HFF-Myc (cell line): Measurements from ENCODE around the gene CDK6.

Experiments used
- DNase-seq: peaks from one replicate; pipeline ENCODE4 v3.0.0-alpha.2; 2011; ENCODE audit warnings: low read depth; ENCODE audit errors: extremely low read depth
- H3K4me3 ChIP-seq: replicated peaks from 2 replicates; pipeline ENCODE4 v1.5.1; 2011; ENCODE audit warnings: low read depth, mild to moderate bottlenecking, control low read depth, low read length
- TF ChIP-seq, protein P1 (sequence below): IDR thresholded peaks from 2 replicates; pipeline ENCODE4 v1.5.1; 2012; ENCODE audit warnings: mild to moderate bottlenecking, low read depth, low read length, control low read depth; ENCODE audit errors: missing control alignments

CDK6 gene

GRCh38 chr7:92856436-92856835 lies 20.1 kb upstream of the CDK6 start:
- DNase-seq: no peak
- no peak overlapping the region for H3K4me3 ChIP-seq
- TF ChIP-seq, protein P1, sequence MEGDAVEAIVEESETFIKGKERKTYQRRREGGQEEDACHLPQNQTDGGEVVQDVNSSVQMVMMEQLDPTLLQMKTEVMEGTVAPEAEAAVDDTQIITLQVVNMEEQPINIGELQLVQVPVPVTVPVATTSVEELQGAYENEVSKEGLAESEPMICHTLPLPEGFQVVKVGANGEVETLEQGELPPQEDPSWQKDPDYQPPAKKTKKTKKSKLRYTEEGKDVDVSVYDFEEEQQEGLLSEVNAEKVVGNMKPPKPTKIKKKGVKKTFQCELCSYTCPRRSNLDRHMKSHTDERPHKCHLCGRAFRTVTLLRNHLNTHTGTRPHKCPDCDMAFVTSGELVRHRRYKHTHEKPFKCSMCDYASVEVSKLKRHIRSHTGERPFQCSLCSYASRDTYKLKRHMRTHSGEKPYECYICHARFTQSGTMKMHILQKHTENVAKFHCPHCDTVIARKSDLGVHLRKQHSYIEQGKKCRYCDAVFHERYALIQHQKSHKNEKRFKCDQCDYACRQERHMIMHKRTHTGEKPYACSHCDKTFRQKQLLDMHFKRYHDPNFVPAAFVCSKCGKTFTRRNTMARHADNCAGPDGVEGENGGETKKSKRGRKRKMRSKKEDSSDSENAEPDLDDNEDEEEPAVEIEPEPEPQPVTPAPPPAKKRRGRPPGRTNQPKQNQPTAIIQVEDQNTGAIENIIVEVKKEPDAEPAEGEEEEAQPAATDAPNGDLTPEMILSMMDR: no peak

DNA sequence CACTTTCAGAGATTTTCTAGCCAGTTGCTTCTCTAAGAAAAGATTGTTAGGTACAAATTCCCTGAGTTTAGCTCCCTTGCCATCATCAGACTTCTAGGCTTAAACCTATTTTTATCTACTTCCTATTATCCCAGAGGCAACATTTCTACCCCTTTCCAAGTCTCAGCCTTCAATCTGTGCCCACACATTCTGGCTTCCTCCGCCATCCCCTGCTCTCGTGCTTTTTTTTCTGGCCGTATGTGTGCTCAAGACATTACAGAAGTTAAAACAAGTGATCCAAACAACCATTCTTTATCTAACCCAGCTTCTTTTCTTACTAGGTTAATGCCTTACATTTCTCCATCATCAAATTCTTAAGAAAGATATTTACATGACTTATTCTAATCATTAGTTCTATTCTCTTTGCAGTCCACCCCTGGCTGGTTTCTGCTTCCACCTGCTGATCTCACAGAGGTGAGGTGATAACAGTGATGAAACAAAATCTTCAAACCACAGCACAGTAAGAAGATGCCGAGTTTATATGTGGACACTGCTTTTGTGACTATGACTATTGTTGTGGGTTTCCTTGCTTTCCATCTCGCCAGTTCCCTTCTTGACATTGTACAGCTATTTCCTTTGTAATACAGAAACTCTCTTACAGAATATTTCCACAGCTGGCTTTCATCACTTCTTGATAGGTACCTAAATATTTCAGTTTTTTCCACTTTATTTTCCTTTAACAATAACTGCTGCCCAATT lies 18.3 kb upstream of the CDK6 start:
- TF ChIP-seq, protein P1: no peak
- DNase-seq: no peak
- no peak overlapping the region for H3K4me3 ChIP-seq

GRCh38 chr7:92851732-92852131 lies 15.4 kb upstream of the CDK6 start:
- TF ChIP-seq, protein P1: no peak
- no peak for DNase-seq
- H3K4me3 ChIP-seq: no peak overlapping the region

DNA sequence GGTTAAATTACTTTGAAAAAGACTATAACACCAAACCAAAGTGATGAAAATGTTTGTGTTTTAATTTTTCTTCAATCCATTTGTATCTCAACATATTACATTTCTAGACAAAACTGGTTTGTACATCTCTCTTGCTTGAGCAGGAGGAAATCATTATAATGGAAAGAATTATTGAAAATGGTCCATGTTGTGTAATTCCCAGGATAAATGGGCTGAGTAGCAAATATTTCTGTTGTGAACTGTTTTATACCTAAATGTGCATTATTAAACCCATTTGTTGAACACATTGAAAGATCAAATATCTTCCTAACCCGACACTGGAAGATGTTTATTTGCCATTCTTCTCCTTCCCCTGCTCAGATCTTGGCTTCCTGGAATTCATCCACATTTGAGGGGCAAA lies 14.1 kb upstream of the CDK6 start:
- DNase-seq: no peak
- TF ChIP-seq, protein P1: no peak
- H3K4me3 ChIP-seq: no peak overlapping the region

- DNase-seq: no peak
- no peak overlapping the region for H3K4me3 ChIP-seq
- TF ChIP-seq, protein P1: no peak
Measured at GRCh38 chr7:92849322-92849721, 12.9 kb upstream of the CDK6 start.

DNA sequence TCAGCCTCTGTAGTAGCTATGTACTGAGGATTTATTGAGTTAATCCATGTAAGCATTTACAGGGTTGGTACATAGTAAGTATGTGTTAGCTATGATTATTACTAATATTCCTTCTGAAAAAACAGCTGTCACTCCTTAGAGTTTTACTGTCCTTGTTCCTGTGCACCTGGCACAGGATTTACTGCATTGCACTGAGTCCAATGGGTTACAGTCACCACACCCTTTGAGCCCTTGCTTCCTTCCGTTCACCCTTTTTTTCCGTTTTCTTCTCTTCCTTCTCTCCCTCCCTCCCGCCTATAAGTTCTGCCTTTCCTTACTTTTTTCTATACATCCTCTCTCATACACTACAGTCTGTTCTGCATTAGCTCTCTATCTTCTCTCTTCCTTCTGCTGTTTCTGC lies 12.5 kb upstream of the CDK6 start:
- no peak for DNase-seq
- TF ChIP-seq, protein P1: no peak
- no peak overlapping the region for H3K4me3 ChIP-seq

DNA sequence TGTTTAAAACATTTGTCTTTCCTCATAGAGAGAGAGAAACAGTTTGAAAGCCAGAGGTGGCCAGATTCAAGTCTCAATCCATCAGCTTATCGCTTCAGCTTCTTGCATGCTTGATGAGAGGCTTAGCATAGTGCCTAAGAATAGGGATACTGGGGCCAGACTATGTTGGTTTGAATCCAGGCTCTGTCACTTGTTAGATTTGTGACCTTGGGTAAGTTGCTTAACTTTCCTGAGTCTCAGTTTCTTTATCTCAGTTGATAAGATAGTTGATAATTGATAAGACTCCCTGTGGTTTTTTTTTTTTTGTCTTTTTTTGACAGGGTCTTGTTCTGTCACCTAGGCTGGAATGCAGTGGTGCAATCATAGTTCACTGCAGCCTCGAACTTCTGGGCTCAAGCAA lies 12.1 kb upstream of the CDK6 start:
- TF ChIP-seq, protein P1: no peak
- no peak overlapping the region for H3K4me3 ChIP-seq
- no peak for DNase-seq
